Measurements from ENCODE around the gene ARHGAP11A. TPM values are rescaled to one million over a fixed set of nuclear protein-coding genes. Genes with fewer than 3 reads are reported as not detected.

ARHGAP11A gene
- total RNA-seq, 1 experiment from 2014 or later: 102 TPM

DNA sequence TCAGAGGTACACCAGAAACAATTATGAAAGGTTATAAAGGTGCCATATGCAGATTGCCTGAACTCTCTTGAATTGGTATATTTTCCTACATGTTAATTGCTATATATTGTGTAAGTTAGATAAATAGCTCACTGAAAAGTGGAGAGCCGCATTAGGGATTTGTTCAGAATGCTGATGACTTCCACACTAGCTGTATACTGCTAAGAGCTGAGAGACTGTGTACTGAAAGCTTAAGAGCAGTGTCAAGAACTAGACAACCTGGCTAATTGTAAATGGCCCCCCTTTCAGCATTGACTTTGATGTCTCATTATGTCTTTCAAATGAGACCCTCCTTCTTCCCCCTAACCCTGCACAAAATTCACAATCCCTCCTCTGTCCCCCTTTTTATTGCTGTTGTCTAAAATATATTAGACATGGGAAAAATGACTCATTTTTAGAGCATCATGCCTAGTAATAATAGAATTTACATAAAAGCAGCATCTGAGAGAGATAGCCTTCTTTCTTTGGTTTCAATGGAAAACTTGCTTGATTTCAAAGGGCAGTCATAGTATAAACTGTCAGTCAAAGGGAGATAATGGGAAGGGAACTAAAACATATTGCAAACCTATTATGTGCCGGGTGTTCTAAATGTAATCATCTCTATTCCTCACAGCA is 67.8 kb downstream of the ARHGAP11A start:
- Histone ChIP-seq H3K27me3 (ENCODE audit: insufficient read depth, low read length) (no peaks in the 10 kb centered on the region), H3K9ac (ENCODE audit: low read length) (no peak overlapping the region), H4K20me1 (ENCODE audit: insufficient read depth) (no peaks in the 10 kb centered on the region), H3K9me3 (ENCODE audit: control insufficient read depth in 1 of 2, insufficient read depth in 1 of 2, low read depth in 1 of 2, low read length in 2 of 2) (no peaks in the 10 kb centered on the region), H3K4me2 (ENCODE audit: low read length) (no peak overlapping the region), H3K79me2 (ENCODE audit: insufficient read depth, low read length) (no peaks in the 10 kb centered on the region), H3K27ac (ENCODE audit: low read depth, low read length) (no peak overlapping the region), H3K9me2 (ENCODE audit: insufficient read depth) (no peaks in the 10 kb centered on the region), H2AFZ (ENCODE audit: low read depth, low read length, poor library complexity, severe bottlenecking) (no peak overlapping the region), H3K4me3 (replicated peaks in 1 of 2; ENCODE audit: low read depth in 1 of 2, low read length in 2 of 2) (no peak overlapping the region), H3K4me1 (ENCODE audit: control insufficient read depth in 1 of 2, insufficient read depth in 2 of 2, low read length in 2 of 2) (no peaks in the 10 kb centered on the region), H3K36me3 (ENCODE audit: control insufficient read depth in 1 of 2, insufficient read depth in 2 of 2, low read length in 2 of 2) (no peaks in the 10 kb centered on the region)
- intact Hi-C loops (cut with micrococcal nuclease): no loop called here
- TF ChIP-seq ZFX (IDR thresholded peaks at IDR 0.05) (no peak), ELF1 (IDR thresholded peaks at IDR 0.05; ENCODE audit: borderline replicate concordance, low read depth) (no peak), FOSL1 (IDR thresholded peaks at IDR 0.05; ENCODE audit: low read depth) (no peak), POLR2AphosphoS5 (IDR thresholded peaks at IDR 0.05; ENCODE audit: low read depth, low read length) (no peak), REST (IDR thresholded peaks at IDR 0.05; ENCODE audit: low read depth) (no peak), JUND (IDR thresholded peaks at IDR 0.05) (no peak), MAX (IDR thresholded peaks at IDR 0.05) (no peak), EZH2phosphoT487 (IDR thresholded peaks at IDR 0.05; ENCODE audit: borderline replicate concordance) (no peak), CBX3 (IDR thresholded peaks at IDR 0.05; ENCODE audit: low read depth) (no peak), CEBPB (IDR thresholded peaks at IDR 0.05; ENCODE audit: low read depth) (no peak), SRF (IDR thresholded peaks at IDR 0.05; ENCODE audit: low read depth) (no peak), SIN3A (IDR thresholded peaks at IDR 0.05; ENCODE audit: low read depth) (no peak), RAD21 (IDR thresholded peaks at IDR 0.05; ENCODE audit: low read depth) (no peak), POLR2A (IDR thresholded peaks at IDR 0.05; ENCODE audit: borderline replicate concordance, extremely low read depth, insufficient read depth, insufficient read length) (no peak), EGR1 (IDR thresholded peaks at IDR 0.05; ENCODE audit: low read depth) (no peak), ZNF274 (IDR thresholded peaks at IDR 0.05; ENCODE audit: low read depth, low read length) (no peak), EZH2 (IDR thresholded peaks at IDR 0.05) (no peak)
- TF ChIP-seq, protein P1, sequence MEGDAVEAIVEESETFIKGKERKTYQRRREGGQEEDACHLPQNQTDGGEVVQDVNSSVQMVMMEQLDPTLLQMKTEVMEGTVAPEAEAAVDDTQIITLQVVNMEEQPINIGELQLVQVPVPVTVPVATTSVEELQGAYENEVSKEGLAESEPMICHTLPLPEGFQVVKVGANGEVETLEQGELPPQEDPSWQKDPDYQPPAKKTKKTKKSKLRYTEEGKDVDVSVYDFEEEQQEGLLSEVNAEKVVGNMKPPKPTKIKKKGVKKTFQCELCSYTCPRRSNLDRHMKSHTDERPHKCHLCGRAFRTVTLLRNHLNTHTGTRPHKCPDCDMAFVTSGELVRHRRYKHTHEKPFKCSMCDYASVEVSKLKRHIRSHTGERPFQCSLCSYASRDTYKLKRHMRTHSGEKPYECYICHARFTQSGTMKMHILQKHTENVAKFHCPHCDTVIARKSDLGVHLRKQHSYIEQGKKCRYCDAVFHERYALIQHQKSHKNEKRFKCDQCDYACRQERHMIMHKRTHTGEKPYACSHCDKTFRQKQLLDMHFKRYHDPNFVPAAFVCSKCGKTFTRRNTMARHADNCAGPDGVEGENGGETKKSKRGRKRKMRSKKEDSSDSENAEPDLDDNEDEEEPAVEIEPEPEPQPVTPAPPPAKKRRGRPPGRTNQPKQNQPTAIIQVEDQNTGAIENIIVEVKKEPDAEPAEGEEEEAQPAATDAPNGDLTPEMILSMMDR (IDR thresholded peaks at IDR 0.05 in 2 of 3, conservative IDR thresholded peaks at IDR 0.05 in 1 of 3; ENCODE audit: borderline replicate concordance in 1 of 3, insufficient read depth in 1 of 3, low read depth in 2 of 3, low read length in 2 of 3): no peak
- TF ChIP-seq, protein P2, sequence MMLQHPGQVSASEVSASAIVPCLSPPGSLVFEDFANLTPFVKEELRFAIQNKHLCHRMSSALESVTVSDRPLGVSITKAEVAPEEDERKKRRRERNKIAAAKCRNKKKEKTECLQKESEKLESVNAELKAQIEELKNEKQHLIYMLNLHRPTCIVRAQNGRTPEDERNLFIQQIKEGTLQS (IDR thresholded peaks at IDR 0.05): no peak
- no TSS peak for BruUV-seq (replicated peaks)
- DNase-seq (ENCODE audit: low read depth, low spot score) (no peak), ATAC-seq (no peak)
- ChIA-PET POLR2A (no interaction called here), CTCF (no interaction called here), RAD21 (ENCODE audit: low non-redundant PET in 1 of 2, low total read pairs in 2 of 2, uncharacterized antibody in 2 of 2, unreplicated experiment in 2 of 2) (no interaction called here)

Measured in HCT116 (cell line).